H1 (cell line): ENCODE measurements around the gene NYAP2.

Experiments
- POU5F1 ChIP-seq: IDR thresholded peaks from 2 replicates; pipeline ENCODE4 v1.6.1; 2011; ENCODE audit warnings: low read depth, mild to moderate bottlenecking, low read length, moderate library complexity
- ZNF274 ChIP-seq: IDR thresholded peaks from 2 replicates; pipeline ENCODE4 v1.7.0; 2012; ENCODE audit warnings: low read length, borderline replicate concordance; ENCODE audit errors: extremely low read depth

- TF ChIP-seq POU5F1 = no peak
- no peak for TF ChIP-seq ZNF274
Observed at GRCh38 chr2:225598426-225598825, 198.9 kb downstream of the NYAP2 start.
